ENCODE data around the gene AGBL1.
"Not testable (repeated sequence)": the region's sequence is repeated elsewhere in the genome, so short reads cannot be mapped to it uniquely, and the experiment has no call there.

Gene AGBL1

DNA sequence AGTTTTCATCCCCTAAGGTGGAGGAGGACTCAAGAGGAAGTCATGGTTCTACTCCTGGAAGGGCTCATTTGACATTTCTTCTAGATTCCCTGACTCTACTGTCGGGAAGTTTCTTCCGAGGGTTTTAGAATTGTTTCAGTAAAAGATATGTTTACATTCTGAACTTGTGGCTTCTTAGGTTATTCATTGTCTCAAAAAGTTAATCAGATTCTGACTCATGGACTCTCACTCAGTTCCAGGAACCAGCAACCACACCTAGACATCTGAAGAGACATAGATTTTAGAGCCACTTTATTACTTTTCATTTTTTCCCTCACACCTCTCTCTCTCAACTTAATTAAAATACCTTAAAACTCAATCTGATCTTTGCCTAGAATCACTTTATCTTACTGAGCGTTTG is 862.6 kb downstream of the AGBL1 start:
- DNase-seq (ENCODE audit: low read depth): no peak

GRCh38 chr15:86948719-86949118 is 869.0 kb downstream of the AGBL1 start:
- DNase-seq (ENCODE audit: low read depth): no peak

DNA sequence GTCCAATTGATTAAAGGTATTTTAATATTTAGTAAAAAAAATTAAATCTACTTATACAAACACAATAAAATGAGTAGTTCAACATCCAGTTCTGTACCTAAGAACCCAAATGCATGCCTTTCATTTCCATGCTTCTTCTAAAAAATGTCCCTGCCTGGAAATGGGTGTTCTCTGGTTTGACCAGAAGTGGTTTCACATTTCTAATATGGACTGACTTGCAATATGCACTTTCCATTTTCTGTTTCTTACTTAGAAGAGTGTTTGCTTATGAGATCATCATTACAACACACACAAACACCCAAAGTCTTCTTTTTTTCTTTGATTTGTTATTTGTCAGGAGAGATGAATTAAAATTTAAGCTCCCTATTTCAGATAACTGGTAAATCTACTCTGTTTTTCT is 879.6 kb downstream of the AGBL1 start:
- DNase-seq (ENCODE audit: low read depth): no peak

DNA sequence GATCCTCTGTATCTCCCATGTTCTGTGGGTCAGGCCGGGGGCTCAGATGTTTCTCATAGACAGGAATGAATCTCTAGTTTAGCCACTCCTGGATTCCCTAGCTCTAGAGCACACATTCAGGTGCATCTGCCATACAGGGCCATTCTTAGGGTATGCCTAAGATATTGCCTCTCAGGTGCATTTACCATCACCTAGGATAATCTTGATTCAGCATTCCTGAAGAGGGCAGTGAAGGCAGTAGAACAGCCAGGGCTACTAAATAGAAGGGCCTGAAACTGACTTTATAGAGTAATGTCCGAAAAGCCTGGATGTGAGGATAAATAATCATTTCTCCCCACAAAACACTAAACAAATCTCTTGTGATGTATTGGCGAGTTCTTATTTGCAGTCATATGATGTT is 882.0 kb downstream of the AGBL1 start:
- no peak for DNase-seq (ENCODE audit: low read depth)

- no peak for DNase-seq (ENCODE audit: low read depth)
Measured at GRCh38 chr15:86964271-86964670, 884.6 kb downstream of the AGBL1 start.

- no peak for DNase-seq (ENCODE audit: low read depth)
Measured at GRCh38 chr15:86968244-86968643, 888.6 kb downstream of the AGBL1 start.

DNA sequence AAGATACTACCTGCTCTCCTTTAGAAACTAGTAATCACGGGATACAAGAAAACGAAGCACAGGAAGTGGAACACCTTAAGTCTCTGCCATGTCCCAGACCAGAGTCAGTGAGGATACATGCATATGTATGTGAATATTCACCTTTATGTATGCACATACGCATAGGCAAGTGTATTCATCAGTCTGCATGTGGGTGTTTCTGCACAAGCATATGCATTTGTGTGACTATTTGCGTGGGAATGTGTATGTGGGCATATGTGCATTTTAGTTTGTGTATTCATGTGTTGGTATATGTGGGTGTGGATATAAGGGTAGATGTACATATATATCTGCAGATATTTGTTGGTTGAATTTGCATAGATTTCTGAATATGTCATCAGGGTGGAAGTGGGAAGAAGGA is 889.7 kb downstream of the AGBL1 start:
- no peak for DNase-seq (ENCODE audit: low read depth)

DNA sequence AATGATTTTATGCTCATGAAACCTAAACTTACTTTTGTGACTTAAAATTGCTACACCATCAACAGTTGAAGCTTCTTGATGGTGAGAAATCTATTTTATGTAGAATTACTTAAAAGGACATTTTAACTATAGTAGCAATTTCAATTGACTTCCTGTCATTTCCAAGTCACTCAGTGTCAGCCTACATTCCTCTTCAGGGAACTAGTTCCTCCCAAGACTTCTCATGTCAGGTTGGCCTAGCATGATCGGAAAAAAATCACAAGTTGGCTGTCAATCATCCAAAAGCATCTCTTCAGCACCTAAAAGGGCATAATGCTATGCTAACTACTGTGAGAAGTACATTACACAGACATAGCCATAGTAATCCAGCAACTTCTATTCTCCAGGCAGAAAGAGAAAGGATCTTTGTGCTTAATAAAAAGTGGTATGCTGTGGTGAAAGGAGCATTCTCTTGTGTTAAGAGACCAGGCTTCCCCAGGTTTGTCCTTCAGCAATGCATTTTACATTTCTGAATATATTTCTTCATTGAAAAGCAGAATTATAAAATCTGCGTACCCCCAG is 893.7 kb downstream of the AGBL1 start:
- DNase-seq (ENCODE audit: low read depth): no peak

DNA sequence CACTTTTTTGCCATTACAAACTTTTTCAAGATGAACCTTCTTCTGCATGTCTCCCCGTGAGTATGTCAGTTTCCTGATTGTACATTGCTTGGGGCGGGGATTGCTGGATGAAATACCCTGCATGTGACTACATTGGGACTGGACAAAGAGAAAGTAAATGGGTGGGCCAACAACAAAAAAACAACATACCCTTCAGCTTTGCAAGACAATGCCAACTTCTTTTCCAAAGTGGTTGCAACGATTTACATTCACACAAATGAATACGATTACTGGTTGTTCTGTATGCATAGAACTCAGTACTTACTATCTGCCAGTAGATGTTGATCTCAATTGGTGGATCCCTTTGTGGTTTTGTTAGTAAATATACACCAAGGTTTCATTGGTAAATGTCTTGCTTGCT is 908.4 kb downstream of the AGBL1 start:
- no peak for DNase-seq (ENCODE audit: low read depth)

- no peak for DNase-seq (ENCODE audit: low read depth)
Measured at GRCh38 chr15:87021751-87022150, 942.1 kb downstream of the AGBL1 start.

- no peak for DNase-seq (ENCODE audit: low read depth)
Measured at GRCh38 chr15:87031540-87032230, 952.0 kb downstream of the AGBL1 start.

GRCh38 chr15:87032295-87032694 is 952.6 kb downstream of the AGBL1 start:
- no peak for DNase-seq (ENCODE audit: low read depth)

DNA sequence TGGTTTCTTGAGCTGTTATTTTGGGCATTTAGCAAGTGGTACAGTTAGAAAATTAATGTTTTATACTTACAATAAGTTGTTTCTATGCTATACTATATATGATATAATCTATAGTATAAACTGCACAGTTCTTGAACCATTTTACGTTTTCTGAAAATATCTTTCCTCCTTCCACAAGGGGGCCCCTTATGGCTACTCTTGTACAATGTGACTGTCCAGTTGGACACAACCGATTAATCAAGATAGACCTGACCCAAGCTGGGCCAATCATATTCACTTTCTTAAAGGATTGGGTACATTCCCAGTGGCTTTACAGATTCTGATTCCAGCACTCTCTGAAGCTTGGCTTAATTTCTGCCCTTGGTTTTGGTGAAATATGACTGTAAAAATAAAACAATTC is 953.4 kb downstream of the AGBL1 start:
- DNase-seq (ENCODE audit: low read depth): no peak

DNA sequence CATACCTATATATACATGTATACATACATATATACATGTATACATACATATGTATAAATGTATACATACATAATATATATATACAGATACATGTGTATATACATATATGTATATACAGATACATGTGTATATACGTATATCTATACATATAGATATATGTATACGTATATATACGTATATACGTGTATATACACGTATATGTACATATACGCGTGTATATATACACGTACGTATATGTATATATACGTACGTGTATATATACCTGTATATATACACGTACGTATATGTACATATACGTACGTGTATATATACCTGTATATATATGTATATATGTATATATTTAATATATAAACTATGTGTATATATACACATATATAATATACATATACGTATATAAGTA is 955.2 kb downstream of the AGBL1 start:
- DNase-seq (ENCODE audit: low read depth): no peak

GRCh38 chr15:87038404-87038803 is 958.7 kb downstream of the AGBL1 start:
- DNase-seq (ENCODE audit: low read depth): no peak

DNA sequence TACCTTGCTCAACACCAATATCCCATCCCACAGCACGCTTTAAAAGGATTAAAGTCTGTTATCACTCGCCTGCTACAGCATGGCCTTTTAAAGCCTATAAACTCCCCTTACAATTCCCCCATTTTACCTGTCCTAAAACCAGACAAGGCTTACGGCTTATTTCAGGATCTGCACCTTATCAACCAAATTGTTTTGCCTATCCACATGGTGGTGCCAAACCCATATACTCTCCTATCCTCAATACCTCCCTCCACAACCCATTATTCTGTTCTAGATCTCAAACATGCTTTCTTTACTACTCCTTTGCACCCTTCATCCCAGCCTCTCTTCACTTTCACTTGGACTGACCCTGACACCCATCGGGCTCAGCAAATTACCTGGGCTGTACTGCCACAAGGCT is 962.9 kb downstream of the AGBL1 start:
- not testable (repeated sequence) for DNase-seq (ENCODE audit: low read depth)

DNA sequence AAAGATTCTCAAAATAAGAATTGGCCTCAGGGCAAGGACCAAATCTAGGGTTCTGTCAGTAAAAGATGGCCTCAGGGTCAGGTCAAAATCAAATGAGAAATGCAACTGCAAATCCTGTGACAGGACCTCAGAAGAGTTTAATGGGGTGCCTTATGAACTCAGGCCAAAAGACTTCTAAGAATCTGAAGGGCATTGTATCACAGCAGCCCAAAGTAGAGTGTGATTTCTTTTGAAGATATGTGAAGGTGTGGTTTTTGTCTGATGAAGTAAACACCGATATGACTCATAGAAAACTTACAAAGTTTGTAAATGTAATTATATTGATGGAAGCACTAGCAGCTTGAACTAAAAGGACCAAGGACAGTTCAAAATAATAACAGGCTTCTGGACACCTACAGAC is 966.1 kb downstream of the AGBL1 start:
- DNase-seq (ENCODE audit: low read depth): no peak

GRCh38 chr15:87047203-87047965 is 967.7 kb downstream of the AGBL1 start:
- DNase-seq (ENCODE audit: low read depth): no peak

Data from activated T-helper 9 cell treated with anti-CD3 and anti-CD28 coated beads, Interleukin-2, amount 50 U/mL, for 16 hours (primary cell).